Measurements from ENCODE around the gene S100A5. TPM values are rescaled to one million over a fixed set of nuclear protein-coding genes. Genes with fewer than 3 reads are reported as not detected.

S100A5 gene
- total RNA-seq, 2 donors from 2014 or later: not detected

DNA sequence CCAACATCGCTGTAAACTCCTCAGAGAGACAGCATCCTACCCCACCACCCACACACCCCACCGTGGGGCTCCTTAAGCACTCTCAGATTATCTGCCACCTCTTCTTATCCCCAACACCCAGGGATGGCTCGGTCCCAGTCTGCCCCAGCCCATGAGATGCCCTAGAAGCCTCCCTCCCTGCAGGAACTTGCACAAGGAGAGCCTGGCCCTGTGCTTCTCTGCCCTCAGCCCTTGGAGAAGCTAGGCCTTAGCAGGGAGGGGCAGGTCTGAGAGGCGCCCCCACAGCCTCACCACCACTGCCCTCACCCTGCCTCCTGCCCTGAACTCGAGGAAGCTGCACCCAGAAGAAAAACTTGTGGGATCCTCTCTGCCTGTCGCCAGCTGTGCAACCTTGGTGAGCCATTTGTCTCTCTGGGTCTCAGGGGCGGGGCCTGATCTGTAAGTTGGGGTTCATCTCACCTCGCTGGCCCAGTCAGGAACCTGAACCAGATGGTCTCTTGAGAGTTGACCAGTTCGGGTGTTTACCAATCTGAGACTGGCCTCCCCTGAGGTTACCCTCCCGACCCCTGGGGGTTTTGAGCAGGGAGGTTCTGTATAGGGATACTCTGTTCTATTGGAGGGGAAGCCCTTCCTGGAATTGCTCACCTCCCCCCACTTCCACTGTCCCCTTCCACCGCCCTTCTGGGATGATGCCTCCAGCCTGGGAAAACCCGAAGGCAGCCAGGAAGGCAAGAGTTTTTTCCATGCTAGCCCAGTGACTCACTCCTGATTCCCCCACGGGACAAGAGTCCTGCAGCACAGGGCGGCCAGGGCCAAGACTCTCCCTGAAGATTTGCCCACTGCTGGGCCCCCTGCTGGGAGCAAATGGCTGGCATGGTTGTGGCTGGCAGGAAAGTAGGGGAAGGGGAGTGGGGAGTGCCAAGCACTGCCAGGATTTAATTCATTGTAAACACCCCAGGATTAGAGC, 8.3 kb upstream of the S100A5 start, which contains the start of gene S100A3:
S100A3 (minus strand) TSS at position 537 of the 967 bp plus-strand sequence. CDS start 773 bp downstream, outside the sequence.
- H3K4me3 Mint-ChIP-seq: no peak within 1 kb of the TSS

GRCh38 chr1:153547560-153548551, 7.1 kb upstream of the S100A5 start:
- peak overlapping the region in 1 of 2 donors; percentile 56 for H3K27ac Mint-ChIP-seq
- ATAC-seq (no peak), DNase-seq (ENCODE audit: low spot score) (no peak)
- H3K4me1 Mint-ChIP-seq (ENCODE audit: low read depth in 2 of 2): peaks cover 32 to 37% of the 10 kb centered on the region in 2 donors
- H3K4me3 Mint-ChIP-seq: no peak overlapping the region
- no peaks in the 10 kb centered on the region for H3K36me3 Mint-ChIP-seq
- H3K9me3 Mint-ChIP-seq: no peaks in the 10 kb centered on the region
- H3K27me3 Mint-ChIP-seq: peaks cover 0 to 3% of the 10 kb centered on the region in 2 donors

More for the DNA sequence above, 8.3 kb upstream of the S100A5 start, which contains the start of gene S100A3:
- ATAC-seq (no peak), DNase-seq (ENCODE audit: low spot score) (no peak)
- H3K9me3 Mint-ChIP-seq: no peaks in the 10 kb centered on the region
- H3K27ac Mint-ChIP-seq: peak within 1 kb of the TSS in 1 of 2 donors; percentile 56
- H3K36me3 Mint-ChIP-seq: no peaks in the 10 kb centered on the region
- peaks cover 25 to 32% of the 10 kb centered on the region in 2 donors for H3K4me1 Mint-ChIP-seq (ENCODE audit: low read depth in 2 of 2)
- peaks cover 0 to 3% of the 10 kb centered on the region in 2 donors for H3K27me3 Mint-ChIP-seq

DNA sequence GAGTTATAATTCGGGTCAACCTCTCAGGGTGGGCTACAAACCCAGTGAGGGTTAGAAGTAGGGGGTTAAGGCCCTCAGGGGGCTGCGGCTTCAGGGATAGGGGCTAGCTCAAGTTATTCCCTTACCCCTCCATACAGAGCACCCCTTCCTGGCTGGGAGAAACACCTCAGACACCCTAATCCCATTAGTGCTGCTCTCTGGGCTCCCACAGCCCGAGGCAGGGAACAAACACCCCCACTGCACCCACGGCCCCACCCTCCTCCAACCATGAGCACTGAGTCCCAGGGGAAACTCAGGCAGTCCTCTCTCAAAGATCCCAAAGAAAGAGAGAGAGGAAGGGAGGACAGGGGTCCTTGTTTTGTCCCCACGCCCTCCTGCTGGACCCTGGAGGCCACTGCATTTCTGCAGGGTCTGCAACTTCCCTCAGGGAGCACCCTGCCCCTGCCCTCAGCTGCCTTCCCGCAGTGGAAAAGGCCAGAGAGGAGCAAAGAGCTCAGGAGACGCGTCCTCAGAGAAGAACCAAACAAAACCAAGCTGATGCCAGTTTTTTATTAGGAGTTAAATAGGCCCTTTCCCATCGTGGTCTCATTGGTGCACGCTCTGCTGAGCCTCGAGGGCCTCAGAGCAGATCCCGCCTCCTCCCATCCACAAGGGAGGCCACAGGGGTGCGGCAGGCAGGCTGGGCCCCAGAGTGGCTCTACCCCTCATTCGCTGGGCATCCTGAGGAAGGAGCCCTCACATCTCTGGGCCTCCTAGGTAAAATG, 6.2 kb upstream of the S100A5 start:
- Mint-ChIP-seq H3K36me3 (no peaks in the 10 kb centered on the region), H3K4me3 (peak overlapping the region; percentile 34), H3K9me3 (no peaks in the 10 kb centered on the region), H3K27ac (peak overlapping the region; percentile 94 to 96), H3K4me1 (ENCODE audit: low read depth in 2 of 2) (peaks cover 38 to 42% of the 10 kb centered on the region in 2 donors), H3K27me3 (peaks cover 0 to 3% of the 10 kb centered on the region in 2 donors)
- DNase-seq (ENCODE audit: low spot score) (no peak), ATAC-seq (no peak)

DNA sequence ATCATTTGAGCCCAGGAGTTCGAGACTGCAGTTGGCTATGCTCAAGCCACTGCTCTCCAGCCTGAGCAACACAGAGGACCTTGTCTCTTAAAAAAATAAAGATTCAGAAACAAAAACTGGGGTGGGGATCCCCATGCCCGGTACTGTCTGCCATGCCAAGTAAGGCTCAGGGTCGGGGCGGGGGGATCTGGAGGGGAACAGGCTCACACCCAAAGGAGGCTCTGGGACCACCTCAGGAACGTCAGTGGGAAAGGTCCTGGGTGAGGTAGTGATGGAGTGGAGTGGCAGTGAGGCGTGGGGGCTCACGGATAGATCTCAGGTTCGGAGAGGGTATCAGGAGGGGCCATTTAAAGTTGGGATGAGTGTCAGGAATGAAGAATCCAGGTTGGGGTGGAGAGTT, 5.6 kb upstream of the S100A5 start:
- Mint-ChIP-seq H3K27ac (peak overlapping the region; percentile 94 to 96), H3K36me3 (no peaks in the 10 kb centered on the region), H3K4me3 (peak overlapping the region; percentile 34), H3K4me1 (ENCODE audit: low read depth in 2 of 2) (peaks cover 44 to 47% of the 10 kb centered on the region in 2 donors), H3K27me3 (peaks cover 0 to 3% of the 10 kb centered on the region in 2 donors), H3K9me3 (no peaks in the 10 kb centered on the region)
- no peak for ATAC-seq
- DNase-seq (ENCODE audit: low spot score): no peak

- Mint-ChIP-seq H3K4me1 (ENCODE audit: low read depth in 2 of 2) (peaks cover 54% of the 10 kb centered on the region in 2 donors), H3K27me3 (no peaks in the 10 kb centered on the region), H3K27ac (peak within 1 kb of the TSS; percentile 94 to 96), H3K36me3 (no peaks in the 10 kb centered on the region), H3K4me3 (peak within 1 kb of the TSS; percentile 93), H3K9me3 (no peaks in the 10 kb centered on the region)
- DNase-seq (ENCODE audit: low spot score): peak; percentile 81
- peak; percentile 88 to 90 for ATAC-seq
Observed at GRCh38 chr1:153545067-153546055, 4.6 kb upstream of the S100A5 start, which contains the start of gene S100A4. Gene S100A4 (minus strand): TSS chr1:153545806. CDS start chr1:153544794, 1,012 bp downstream.

GRCh38 chr1:153544453-153545066, 3.8 kb upstream of the S100A5 start:
- Mint-ChIP-seq H3K9me3 (no peaks in the 10 kb centered on the region), H3K4me1 (ENCODE audit: low read depth in 2 of 2) (peaks cover 62% of the 10 kb centered on the region in 2 donors), H3K4me3 (peak overlapping the region; percentile 93), H3K27ac (peak overlapping the region; percentile 94 to 96), H3K36me3 (no peaks in the 10 kb centered on the region), H3K27me3 (no peaks in the 10 kb centered on the region)
- no peak for DNase-seq (ENCODE audit: low spot score)
- no peak for ATAC-seq

GRCh38 chr1:153543736-153544135, 3.0 kb upstream of the S100A5 start:
- peaks cover 64 to 65% of the 10 kb centered on the region in 2 donors for H3K4me1 Mint-ChIP-seq (ENCODE audit: low read depth in 2 of 2)
- H3K27me3 Mint-ChIP-seq: no peaks in the 10 kb centered on the region
- H3K36me3 Mint-ChIP-seq: no peaks in the 10 kb centered on the region
- peak overlapping the region; percentile 94 to 96 for H3K27ac Mint-ChIP-seq
- no peaks in the 10 kb centered on the region for H3K9me3 Mint-ChIP-seq
- ATAC-seq (no peak), DNase-seq (ENCODE audit: low spot score) (no peak)
- H3K4me3 Mint-ChIP-seq: no peak overlapping the region

DNA sequence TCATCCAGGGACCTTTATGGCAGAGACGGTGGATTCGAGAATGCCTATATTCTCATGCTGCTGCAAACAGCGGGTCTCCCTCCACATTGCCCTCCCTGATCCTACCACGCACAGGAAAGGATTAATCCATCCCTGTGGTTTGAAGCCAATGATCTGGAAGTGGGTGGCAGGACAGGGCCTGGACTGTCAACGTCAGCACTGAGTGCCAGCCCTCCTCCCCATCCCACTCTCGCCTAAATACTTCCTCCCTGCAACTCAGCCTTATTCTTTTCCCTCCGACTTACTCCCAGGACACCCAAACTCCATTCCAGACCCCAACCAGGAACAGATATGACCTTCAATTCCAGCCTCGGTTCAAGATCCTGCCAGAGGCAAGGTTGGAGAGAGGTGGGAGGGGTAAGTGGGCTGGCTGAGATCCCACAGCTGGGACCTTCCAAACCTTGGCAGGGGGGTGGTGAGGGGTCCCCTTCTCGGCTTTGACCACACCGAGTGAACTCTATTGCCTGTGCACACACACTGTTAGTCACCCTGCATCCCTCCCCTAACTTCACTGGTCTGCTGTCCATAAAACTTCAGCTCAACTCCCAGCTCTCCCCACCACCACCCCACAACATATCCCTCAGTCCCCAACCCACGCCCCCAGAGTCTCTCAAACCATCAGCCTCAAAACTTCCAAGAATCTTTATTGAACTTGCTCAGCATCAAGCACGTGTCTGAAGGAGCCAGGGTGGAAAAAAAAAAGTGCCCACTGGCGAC, 2.4 kb upstream of the S100A5 start:
- Mint-ChIP-seq H3K4me3 (no peak overlapping the region), H3K4me1 (ENCODE audit: low read depth in 2 of 2) (peaks cover 64 to 65% of the 10 kb centered on the region in 2 donors), H3K9me3 (no peaks in the 10 kb centered on the region), H3K27ac (peak overlapping the region; percentile 86 to 94), H3K27me3 (no peaks in the 10 kb centered on the region), H3K36me3 (no peaks in the 10 kb centered on the region)
- no peak for ATAC-seq
- DNase-seq (ENCODE audit: low spot score): no peak

GRCh38 chr1:153541641-153542590, 1.2 kb upstream of the S100A5 start:
- DNase-seq (ENCODE audit: low spot score) (no peak), ATAC-seq (no peak)
- H3K9me3 Mint-ChIP-seq: no peaks in the 10 kb centered on the region
- peaks cover 64 to 66% of the 10 kb centered on the region in 2 donors for H3K4me1 Mint-ChIP-seq (ENCODE audit: low read depth in 2 of 2)
- H3K27me3 Mint-ChIP-seq: no peaks in the 10 kb centered on the region
- H3K4me3 Mint-ChIP-seq: peak overlapping the region; percentile 50
- H3K36me3 Mint-ChIP-seq: no peaks in the 10 kb centered on the region
- peak overlapping the region; percentile 86 to 95 for H3K27ac Mint-ChIP-seq

DNA sequence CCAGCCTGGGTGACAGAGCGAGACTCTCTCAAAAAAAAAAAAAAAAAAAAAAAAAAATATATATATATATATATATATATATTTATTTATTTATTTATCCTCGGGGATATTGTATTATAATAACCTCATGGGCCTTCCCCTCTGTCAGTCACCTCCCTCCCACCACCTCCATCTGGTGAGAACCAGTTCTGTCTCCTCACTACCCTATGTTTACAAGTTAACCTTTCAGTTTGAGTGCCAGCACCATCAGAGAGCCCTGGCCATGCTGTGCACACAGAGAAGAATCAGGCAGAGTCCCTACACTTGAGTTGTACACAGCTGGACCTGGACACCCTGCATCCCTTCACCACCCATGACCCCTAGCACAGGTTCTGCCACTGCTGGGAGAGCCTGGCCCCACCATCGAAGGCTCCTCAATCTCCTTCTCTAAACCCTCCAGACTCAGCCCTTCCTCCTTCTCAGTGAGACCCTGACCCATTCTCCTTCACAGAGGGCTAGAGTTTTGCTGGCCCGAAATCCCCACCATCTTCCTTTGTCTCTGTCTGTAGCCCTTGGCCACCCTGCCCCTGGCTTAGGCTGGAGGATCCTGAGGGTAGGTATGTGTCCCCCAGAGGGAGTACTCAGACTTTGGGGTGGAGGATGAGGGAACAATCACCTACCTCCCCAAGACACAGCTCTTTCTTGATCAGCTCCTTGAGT, 1.2 kb downstream of the S100A5 start:
- Mint-ChIP-seq H3K9me3 (no peaks in the 10 kb centered on the region), H3K4me1 (ENCODE audit: low read depth in 2 of 2) (peaks cover 63% of the 10 kb centered on the region in 2 donors), H3K27me3 (no peaks in the 10 kb centered on the region), H3K4me3 (peak overlapping the region; percentile 53), H3K27ac (peak overlapping the region; percentile 86 to 95), H3K36me3 (no peaks in the 10 kb centered on the region)
- no peak for ATAC-seq
- DNase-seq (ENCODE audit: low spot score): no peak
